Gastrocnemius medialis (tissue), 4 donors: ENCODE results near the gene MKRN1. TPM values are rescaled to one million over a fixed set of nuclear protein-coding genes. Genes with fewer than 3 reads are reported as not detected.
A peak's percentile ranks its signal among the peaks of the same experiment; 100 is the strongest.
"Not testable (repeated sequence)": the region's sequence is repeated elsewhere in the genome, so short reads cannot be mapped to it uniquely, and the experiment has no call there.

ENCODE experiments used
- ATAC-seq, 2 donors: fragments of 150-250 bp; one replicate each; pipeline ENCODE4 v1.9.1; 2016
- DNase-seq, 2 donors: peaks; one replicate each; pipeline ENCODE4 v3.0.0-alpha.2; 2019
- H3K27ac ChIP-seq, 4 donors: fragments of 200-600 bp; sonication (generic); 1 replicate in 1 of 4; 2 replicates in 3 of 4; pipeline ENCODE4 v1.5.1; 2016 to 2018; ENCODE audit warnings: mild to moderate bottlenecking in 2 of 4, moderate library complexity in 1 of 4
- H3K27me3 ChIP-seq, 3 donors: fragments of 200-600 bp; sonication (generic) in 2 of 3; 1 replicate in 1 of 3; 2 replicates in 2 of 3; pipeline versions ENCODE4 v1.5.1 to v1.6.0; 2016 to 2019; ENCODE audit warnings: mild to moderate bottlenecking in 1 of 3, moderate library complexity in 1 of 3
- H3K36me3 ChIP-seq, 2 donors: fragments of 200-600 bp; sonication (generic) in 1 of 2; one replicate each; pipeline ENCODE4 v1.5.1; 2017 to 2018
- H3K4me1 ChIP-seq, 2 donors: fragments of 200-600 bp; sonication (generic) in 1 of 2; one replicate each; pipeline ENCODE4 v1.5.1; 2016 to 2017; ENCODE audit warnings: mild to moderate bottlenecking in 2 of 2
- H3K4me3 ChIP-seq, 4 donors: fragments of 200-600 bp; sonication (generic) in 3 of 4; 1 replicate in 1 of 4; 2 replicates in 3 of 4; pipeline ENCODE4 v1.5.1; 2016 to 2019; ENCODE audit warnings: mild to moderate bottlenecking in 2 of 4
- H3K9me3 ChIP-seq, 3 donors: fragments of 200-600 bp; sonication (generic) in 2 of 3; 1 replicate in 1 of 3; 2 replicates in 2 of 3; pipeline ENCODE4 v1.5.1; 2016 to 2019
- POLR2A ChIP-seq, 2 donors: fragments of 450-650 bp; IDR thresholded peaks; one replicate each; pipeline ENCODE4 v1.6.1; 2017; ENCODE audit warnings: antibody characterized with exemption in 2 of 2, mild to moderate bottlenecking in 2 of 2, moderate library complexity in 2 of 2
- in situ Hi-C, 4 donors: fragments of 200-750 bp; cut with MboI; loops; one replicate each; pipeline versions ENCODE4 v1.15.0 to v1.8.0; 2017; ENCODE audit warnings: low sequenced_read_pairs in 4 of 4
- intact Hi-C: fragments of 100-400 bp; cut with DNase I; formaldehyde crosslinking; loops from one replicate; pipeline ENCODE4 v1.15.1; 2023; ENCODE audit warnings: low total_unique reads
- total RNA-seq, 4 donors: library from RNA; depleted of rRNA; stranded (reverse); fragments of >200 nt; gene quantifications; one replicate each; pipeline versions ENCODE4 v1.1.0 to v1.2.3, GENCODE V29; 2016
- TF ChIP-seq, protein P1 (sequence below), 5 experiments: fragments of 450-650 bp in 3 of 5; fragments of 200-600 bp in 2 of 5; sonication (generic) in 2 of 5; IDR thresholded peaks in 4 of 5; conservative IDR thresholded peaks in 1 of 5; 1 replicate in 4 of 5; 2 replicates in 1 of 5; pipeline ENCODE4 v1.5.1; 2016 to 2019; ENCODE audit warnings: antibody characterized with exemption in 5 of 5, mild to moderate bottlenecking in 3 of 5, moderate library complexity in 3 of 5

MKRN1 gene
- total RNA-seq, 4 donors from 2014 or later, result 38.0 to 90.4 (median 64.7) TPM

DNA sequence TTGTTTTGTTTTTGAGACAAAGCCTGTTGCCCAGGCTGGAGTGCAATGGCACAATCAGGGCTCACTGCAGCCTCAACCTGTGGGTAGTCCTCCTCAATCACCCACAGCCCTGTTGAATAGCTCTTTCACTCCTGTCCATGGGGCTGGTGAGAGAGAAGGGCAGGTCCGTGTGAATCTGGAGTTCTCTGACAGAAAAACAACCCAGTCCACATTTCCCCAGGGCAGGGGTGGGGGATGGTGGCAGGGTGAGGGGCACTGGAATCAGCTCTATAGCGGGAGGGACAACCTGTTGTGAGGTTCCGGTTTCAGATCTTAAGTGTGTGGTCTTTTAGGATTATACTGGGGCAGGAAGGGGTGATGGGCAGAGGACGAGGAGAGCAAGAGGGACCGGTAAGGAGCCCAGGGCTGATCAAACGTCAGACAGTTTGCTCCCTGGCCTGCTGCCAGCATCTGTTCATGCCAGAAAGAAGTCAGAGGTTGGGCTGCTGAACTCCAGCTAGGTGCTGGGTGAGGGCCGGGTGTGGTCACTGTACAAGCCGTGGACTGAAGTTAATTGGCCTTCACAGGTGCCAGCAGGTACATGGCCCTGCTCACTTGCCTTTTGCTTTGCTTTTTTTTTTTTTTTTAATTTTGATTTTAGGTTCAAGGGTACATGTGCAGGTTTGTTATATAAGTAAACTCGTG lies 33.2 kb upstream of the MKRN1 start:
- ATAC-seq (no peak), DNase-seq (no peak)
- TF ChIP-seq, protein P1, sequence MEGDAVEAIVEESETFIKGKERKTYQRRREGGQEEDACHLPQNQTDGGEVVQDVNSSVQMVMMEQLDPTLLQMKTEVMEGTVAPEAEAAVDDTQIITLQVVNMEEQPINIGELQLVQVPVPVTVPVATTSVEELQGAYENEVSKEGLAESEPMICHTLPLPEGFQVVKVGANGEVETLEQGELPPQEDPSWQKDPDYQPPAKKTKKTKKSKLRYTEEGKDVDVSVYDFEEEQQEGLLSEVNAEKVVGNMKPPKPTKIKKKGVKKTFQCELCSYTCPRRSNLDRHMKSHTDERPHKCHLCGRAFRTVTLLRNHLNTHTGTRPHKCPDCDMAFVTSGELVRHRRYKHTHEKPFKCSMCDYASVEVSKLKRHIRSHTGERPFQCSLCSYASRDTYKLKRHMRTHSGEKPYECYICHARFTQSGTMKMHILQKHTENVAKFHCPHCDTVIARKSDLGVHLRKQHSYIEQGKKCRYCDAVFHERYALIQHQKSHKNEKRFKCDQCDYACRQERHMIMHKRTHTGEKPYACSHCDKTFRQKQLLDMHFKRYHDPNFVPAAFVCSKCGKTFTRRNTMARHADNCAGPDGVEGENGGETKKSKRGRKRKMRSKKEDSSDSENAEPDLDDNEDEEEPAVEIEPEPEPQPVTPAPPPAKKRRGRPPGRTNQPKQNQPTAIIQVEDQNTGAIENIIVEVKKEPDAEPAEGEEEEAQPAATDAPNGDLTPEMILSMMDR (IDR thresholded peaks at IDR 0.05 in 4 of 5, conservative IDR thresholded peaks at IDR 0.05 in 1 of 5), result no peak
- TF ChIP-seq POLR2A (IDR thresholded peaks at IDR 0.05), result no peak
- intact Hi-C loops, result no loop called here
- Histone ChIP-seq H3K4me1 (no peaks in the 10 kb centered on the region), H3K4me3 (no peak overlapping the region), H3K27ac (no peak overlapping the region), H3K9me3 (no peaks in the 10 kb centered on the region), H3K27me3 (no peaks in the 10 kb centered on the region), H3K36me3 (no peaks in the 10 kb centered on the region)
- in situ Hi-C loops, result loop anchor here in 1 of 4 donors (10.0 to 25.0 kb wide), 2 partner anchors 142 to 500 kb away; partner anchors contain the start of gene MRPS33

DNA sequence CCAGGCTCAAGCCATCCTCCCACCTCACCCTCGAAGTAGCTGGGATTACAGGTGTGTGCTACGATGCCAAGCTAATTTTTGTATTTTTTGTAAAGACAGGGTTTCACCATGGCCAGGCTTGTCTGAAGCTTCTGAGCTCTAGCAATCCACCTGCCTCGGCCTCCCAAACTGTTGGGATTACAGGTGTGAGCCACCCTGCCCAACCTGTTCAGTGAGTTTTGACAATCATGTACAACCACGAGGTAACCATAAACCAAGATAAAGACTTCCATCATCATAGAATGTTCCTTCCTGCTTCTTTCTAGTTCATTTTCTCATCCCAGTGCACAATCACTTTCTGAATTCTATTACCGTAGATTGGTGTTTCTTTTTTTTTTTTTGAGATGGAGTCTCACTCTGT lies 30.5 kb upstream of the MKRN1 start:
- Histone ChIP-seq H3K36me3 (no peaks in the 10 kb centered on the region), H3K27me3 (no peaks in the 10 kb centered on the region), H3K4me1 (peaks cover 11% of the 10 kb centered on the region in 2 donors), H3K9me3 (no peaks in the 10 kb centered on the region), H3K4me3 (no peak overlapping the region), H3K27ac (no peak overlapping the region)
- intact Hi-C loops (no loop called here), in situ Hi-C loops (loop anchor here in 1 of 4 donors (10.0 to 25.0 kb wide), 2 partner anchors 145 to 503 kb away; partner anchors contain the start of gene MRPS33)
- ATAC-seq (no peak), DNase-seq (no peak)
- TF ChIP-seq POLR2A (IDR thresholded peaks at IDR 0.05), result no peak
- TF ChIP-seq, protein P1 (IDR thresholded peaks at IDR 0.05 in 4 of 5, conservative IDR thresholded peaks at IDR 0.05 in 1 of 5), result no peak

DNA sequence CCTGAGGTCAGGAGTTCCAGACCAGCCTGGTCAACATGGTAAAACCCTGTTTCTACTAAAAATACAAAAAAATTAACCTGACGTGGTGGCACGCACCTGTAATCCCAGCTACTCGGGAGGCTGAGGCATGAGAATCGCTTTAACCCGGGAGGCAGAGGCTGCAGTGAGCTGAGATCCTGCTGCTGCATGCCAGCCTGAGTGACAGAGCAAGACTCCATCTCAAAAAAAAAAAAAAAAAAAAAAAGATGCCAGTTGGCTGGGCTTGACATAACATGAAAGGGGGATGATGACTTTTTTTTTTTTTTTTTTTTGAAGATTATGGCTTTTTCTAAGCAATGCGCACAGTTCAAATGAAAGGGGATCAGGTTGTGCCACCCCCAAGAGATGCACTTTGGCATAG lies 28.3 kb upstream of the MKRN1 start:
- Histone ChIP-seq H3K4me1 (peaks cover 11% of the 10 kb centered on the region in 2 donors), H3K27ac (peak overlapping the region; percentile 62 to 85 (median 76))
- H3K36me3 ChIP-seq, ATAC-seq, H3K9me3 ChIP-seq, intact Hi-C loops, H3K4me3 ChIP-seq, H3K27me3 ChIP-seq, DNase-seq: not testable (repeated sequence)
- in situ Hi-C loops, result loop anchor here in 1 of 4 donors (25.0 kb wide), 1 partner anchor 505 kb away; the partner anchor contains the start of gene MRPS33

DNA sequence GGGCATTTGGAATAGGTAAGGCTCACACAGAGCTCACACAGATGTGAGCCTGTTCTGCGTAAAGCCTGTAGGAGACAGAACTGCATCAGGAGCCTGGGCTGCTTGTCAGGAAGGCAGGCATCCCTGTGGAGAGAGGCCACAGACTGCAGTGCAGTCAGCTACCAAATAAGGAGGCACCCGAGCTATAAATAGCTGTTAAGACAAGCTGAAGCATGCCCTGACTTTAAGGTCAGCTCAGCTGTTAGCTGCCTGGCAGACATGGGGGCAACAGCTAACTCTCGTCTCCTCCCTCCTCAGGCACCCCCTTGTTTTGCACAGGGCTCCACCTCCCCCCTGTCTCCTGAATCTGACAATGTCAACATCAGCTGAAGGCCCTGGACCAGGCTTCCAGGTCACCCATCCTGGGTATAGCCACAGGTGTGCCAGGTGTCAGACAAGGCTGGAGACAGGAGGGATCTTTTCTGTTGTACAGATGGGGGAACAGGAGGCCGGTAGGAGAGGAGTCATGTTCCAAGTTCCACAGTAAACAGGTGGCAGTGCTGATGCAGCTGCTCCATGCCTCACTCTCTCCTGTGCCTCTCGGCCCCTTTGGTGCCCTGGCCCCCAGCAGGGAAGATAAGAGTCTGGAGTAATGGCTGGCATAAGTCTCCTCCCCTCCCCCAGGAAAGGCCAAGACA lies 27.6 kb upstream of the MKRN1 start:
- ATAC-seq (peak; percentile 97 to 99), DNase-seq (peak; percentile 50 to 86)
- Histone ChIP-seq H3K9me3 (no peaks in the 10 kb centered on the region), H3K27me3 (no peaks in the 10 kb centered on the region), H3K4me1 (peaks cover 11% of the 10 kb centered on the region in 2 donors), H3K4me3 (no peak overlapping the region), H3K27ac (peak overlapping the region; percentile 62 to 85 (median 76)), H3K36me3 (no peaks in the 10 kb centered on the region)
- in situ Hi-C loops (loop anchor here in 1 of 4 donors (25.0 kb wide), 1 partner anchor 505 kb away; the partner anchor contains the start of gene MRPS33), intact Hi-C loops (loop anchor here (1.0 kb wide), 1 partner anchor 28 kb away; the partner anchor contains the start of gene MKRN1)
- TF ChIP-seq, protein P1 (IDR thresholded peaks at IDR 0.05 in 4 of 5, conservative IDR thresholded peaks at IDR 0.05 in 1 of 5), result peak in 1 of 5 experiments; percentile 13
- TF ChIP-seq POLR2A (IDR thresholded peaks at IDR 0.05), result no peak

DNA sequence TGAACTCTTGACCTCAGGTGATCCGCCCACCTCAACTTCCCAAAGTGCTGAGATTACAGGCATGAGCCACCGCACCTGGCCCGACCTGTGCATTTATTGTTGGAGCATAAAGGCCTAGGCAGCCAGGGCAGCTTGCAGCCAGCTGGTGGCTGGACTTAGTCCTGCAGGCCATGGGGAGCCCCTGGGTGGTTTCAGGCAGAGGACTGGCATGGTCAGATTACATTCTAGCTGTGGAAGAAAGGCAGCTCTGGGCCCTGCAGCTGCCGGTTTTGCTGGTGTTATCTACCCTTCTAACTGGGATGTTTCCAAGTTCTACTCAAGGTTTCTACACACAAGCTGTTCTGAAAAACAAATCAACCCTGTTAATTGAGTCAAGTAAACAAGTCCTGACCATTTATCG lies 22.7 kb upstream of the MKRN1 start:
- Histone ChIP-seq H3K27ac (peak overlapping the region in 1 of 4 donors; percentile 42), H3K4me3 (no peak overlapping the region), H3K9me3 (no peaks in the 10 kb centered on the region), H3K4me1 (peaks cover 7 to 9% of the 10 kb centered on the region in 2 donors), H3K36me3 (no peaks in the 10 kb centered on the region), H3K27me3 (no peaks in the 10 kb centered on the region)
- no peak for TF ChIP-seq POLR2A (IDR thresholded peaks at IDR 0.05)
- TF ChIP-seq, protein P1 (IDR thresholded peaks at IDR 0.05 in 4 of 5, conservative IDR thresholded peaks at IDR 0.05 in 1 of 5), result no peak
- no peak for ATAC-seq
- intact Hi-C loops (no loop called here), in situ Hi-C loops (loop anchor here in 1 of 4 donors (25.0 kb wide), 1 partner anchor 510 kb away; the partner anchor contains the start of gene MRPS33)
- no peak for DNase-seq

DNA sequence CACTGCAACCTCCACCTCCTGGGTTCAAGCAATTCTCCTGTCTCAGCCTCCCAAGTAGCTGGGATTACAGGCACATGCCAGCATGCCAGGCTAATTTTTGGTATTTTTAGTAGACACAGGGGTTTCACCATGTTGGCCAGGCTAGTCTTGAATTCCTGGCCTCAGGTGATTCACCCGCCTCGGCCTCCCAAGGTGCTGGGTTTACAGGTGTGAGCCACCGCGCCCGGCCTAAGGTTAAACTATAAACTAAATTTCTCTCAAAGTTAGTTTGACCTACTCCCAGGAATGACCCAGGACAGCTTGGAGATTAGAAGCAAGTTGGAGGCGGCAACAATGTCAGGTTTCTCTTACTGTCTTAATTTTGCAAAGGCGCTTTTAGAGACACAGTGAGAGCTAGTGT lies 18.5 kb upstream of the MKRN1 start:
- ATAC-seq, DNase-seq, intact Hi-C loops: not testable (repeated sequence)

More for the DNA sequence above, 18.5 kb upstream of the MKRN1 start:
- H3K4me3 ChIP-seq, H3K36me3 ChIP-seq, H3K9me3 ChIP-seq, H3K27me3 ChIP-seq, H3K27ac ChIP-seq, H3K4me1 ChIP-seq: not testable (repeated sequence)
- in situ Hi-C loops, result loop anchor here in 1 of 4 donors (25.0 kb wide), 1 partner anchor 514 kb away; the partner anchor contains the start of gene MRPS33
